Measurements from ENCODE around the gene MMS19. TPM values are rescaled to one million over a fixed set of nuclear protein-coding genes. Genes with fewer than 3 reads are reported as not detected.

MMS19 gene
- polyA plus RNA-seq, 3 donors = 23.2 to 74.5 (median 29.2) TPM

GRCh38 chr10:97454330-97455036, 43.7 kb downstream of the MMS19 start:
- Mint-ChIP-seq H3K27me3 (ENCODE audit: low read depth in 3 of 3) (peaks cover 0 to 2% (median 2%) of the 10 kb centered on the region in 3 donors), H3K9me3 (no peaks in the 10 kb centered on the region), H3K36me3 (peaks cover 69 to 85% of the 10 kb centered on the region in 2 donors), H3K27ac (peak overlapping the region in 3 of 7 donors; percentile 41 to 81 (median 50)), H3K4me1 (peaks cover 4% of the 10 kb centered on the region), H3K4me3 (no peak overlapping the region)
- no peak overlapping the region for H3K4me3 ChIP-seq (replicated peaks in 1 of 3; ENCODE audit: low read depth in 2 of 3, low read length in 3 of 3)
- no peaks in the 10 kb centered on the region for H3K27me3 ChIP-seq (ENCODE audit: control insufficient read depth in 2 of 2, insufficient read depth in 2 of 2, low read length in 2 of 2)
- no peak for TF ChIP-seq CTCF (IDR thresholded peaks at IDR 0.05)
- H3K4me1 ChIP-seq (ENCODE audit: control insufficient read depth in 1 of 2, insufficient read depth in 2 of 2, low read length in 2 of 2) = no peaks in the 10 kb centered on the region
- no peak overlapping the region for H2AFZ ChIP-seq (ENCODE audit: insufficient read depth, low read depth, low read length, poor library complexity, severe bottlenecking)
- DNase-seq = no peak
- peaks cover 66 to 93% of the 10 kb centered on the region in 2 donors for H3K36me3 ChIP-seq (replicated peaks in 1 of 2; ENCODE audit: control insufficient read depth in 1 of 2, insufficient read depth in 2 of 2, low read length in 2 of 2)
- peak overlapping the region in 1 of 2 donors; percentile 10 for H3K27ac ChIP-seq (ENCODE audit: low read depth in 1 of 2, low read length in 2 of 2)
- H3K4me2 ChIP-seq (replicated peaks; ENCODE audit: extremely low read depth, low read length, poor library complexity, severe bottlenecking) = no peak overlapping the region
- no peaks in the 10 kb centered on the region for H3K9me3 ChIP-seq (replicated peaks in 1 of 2; ENCODE audit: control insufficient read depth in 1 of 2, insufficient read depth in 1 of 2, low read length in 2 of 2)
- H3K9ac ChIP-seq (ENCODE audit: insufficient read depth, low read length, poor library complexity, severe bottlenecking) = no peak overlapping the region
- intact Hi-C loops (cut with micrococcal nuclease) = no loop called here
- H3K79me2 ChIP-seq (ENCODE audit: insufficient read depth, low read length) = peaks cover 12% of the 10 kb centered on the region
- peaks cover 28% of the 10 kb centered on the region for H4K20me1 ChIP-seq (ENCODE audit: insufficient read depth, low read length)
- 92% methylated on average over 2 of the region's 3 CpGs for WGBS (ENCODE audit: insufficient coverage)

- H3K36me3 Mint-ChIP-seq = peaks cover 51 to 67% of the 10 kb centered on the region in 2 donors
- Histone ChIP-seq H4K20me1 (ENCODE audit: insufficient read depth, low read length) (peaks cover 28% of the 10 kb centered on the region), H3K4me2 (replicated peaks; ENCODE audit: extremely low read depth, low read length, poor library complexity, severe bottlenecking) (no peak overlapping the region), H3K4me3 (replicated peaks in 1 of 3; ENCODE audit: low read depth in 2 of 3, low read length in 3 of 3) (no peak overlapping the region), H3K9me3 (replicated peaks in 1 of 2; ENCODE audit: control insufficient read depth in 1 of 2, insufficient read depth in 1 of 2, low read length in 2 of 2) (no peaks in the 10 kb centered on the region), H3K79me2 (ENCODE audit: insufficient read depth, low read length) (peaks cover 33% of the 10 kb centered on the region), H2AFZ (ENCODE audit: insufficient read depth, low read depth, low read length, poor library complexity, severe bottlenecking) (no peak overlapping the region), H3K27ac (ENCODE audit: low read depth in 1 of 2, low read length in 2 of 2) (peak overlapping the region in 1 of 2 donors; percentile 3), H3K9ac (ENCODE audit: insufficient read depth, low read length, poor library complexity, severe bottlenecking) (no peak overlapping the region), H3K27me3 (ENCODE audit: control insufficient read depth in 2 of 2, insufficient read depth in 2 of 2, low read length in 2 of 2) (no peaks in the 10 kb centered on the region), H3K4me1 (ENCODE audit: control insufficient read depth in 1 of 2, insufficient read depth in 2 of 2, low read length in 2 of 2) (peaks cover 0 to under 1% of the 10 kb centered on the region in 2 donors), H3K36me3 (replicated peaks in 1 of 2; ENCODE audit: control insufficient read depth in 1 of 2, insufficient read depth in 2 of 2, low read length in 2 of 2) (peaks cover 47 to 72% of the 10 kb centered on the region in 2 donors)
- intact Hi-C loops (cut with micrococcal nuclease) = no loop called here
- no peak for DNase-seq
- 98% methylated on average over 5 of the region's 6 CpGs for WGBS (ENCODE audit: insufficient coverage)
- no peaks in the 10 kb centered on the region for H3K9me3 Mint-ChIP-seq
- no peak overlapping the region for H3K27ac Mint-ChIP-seq
- peaks cover 13% of the 10 kb centered on the region for H3K4me1 Mint-ChIP-seq
- TF ChIP-seq CTCF (IDR thresholded peaks at IDR 0.05) = no peak
- H3K4me3 Mint-ChIP-seq = no peak overlapping the region
- H3K27me3 Mint-ChIP-seq (ENCODE audit: low read depth in 3 of 3) = peaks cover 0 to 2% (median 0%) of the 10 kb centered on the region in 3 donors
Observed at GRCh38 chr10:97452352-97452751, 45.9 kb downstream of the MMS19 start.

Measured in CD14-positive monocyte (primary cell).